NCI-H1105 treated with DMSO at 0.1 percent for 48 hours (cell line): ENCODE data around the gene CDK11A.
"Not testable (repeated sequence)": the region's sequence is repeated elsewhere in the genome, so short reads cannot be mapped to it uniquely, and the experiment has no call there.

Source experiments
- DNase-seq: peaks from one replicate; lab custom pipeline; 2025; lab: John Stamatoyannopoulos, UW

The CDK11A gene

GRCh38 chr1:1721201-1721600, 3.0 kb downstream of the CDK11A start:
- no peak for DNase-seq

- not testable (repeated sequence) for DNase-seq
Observed at GRCh38 chr1:1715109-1715883, 8.9 kb downstream of the CDK11A start.

GRCh38 chr1:1707897-1708296, 16.3 kb downstream of the CDK11A start:
- not testable (repeated sequence) for DNase-seq

- DNase-seq, result not testable (repeated sequence)
Observed at GRCh38 chr1:1707241-1707640, 16.9 kb downstream of the CDK11A start.

GRCh38 chr1:1705623-1706022, 18.5 kb downstream of the CDK11A start:
- DNase-seq, result not testable (repeated sequence)

- not testable (repeated sequence) for DNase-seq
Observed at GRCh38 chr1:1704284-1704957, 19.7 kb downstream of the CDK11A start.

GRCh38 chr1:1703796-1704195, 20.4 kb downstream of the CDK11A start:
- DNase-seq, result no peak

GRCh38 chr1:1702506-1702905, 21.7 kb downstream of the CDK11A start:
- DNase-seq, result not testable (repeated sequence)

- not testable (repeated sequence) for DNase-seq
Observed at GRCh38 chr1:1700557-1700956, 23.6 kb downstream of the CDK11A start.

GRCh38 chr1:1700067-1700466, 24.1 kb downstream of the CDK11A start:
- not testable (repeated sequence) for DNase-seq

GRCh38 chr1:1699061-1699460, 25.1 kb downstream of the CDK11A start:
- not testable (repeated sequence) for DNase-seq

- DNase-seq, result not testable (repeated sequence)
Observed at GRCh38 chr1:1697358-1698183, 26.6 kb downstream of the CDK11A start.

GRCh38 chr1:1696431-1697357, 27.5 kb downstream of the CDK11A start:
- DNase-seq, result not testable (repeated sequence)

GRCh38 chr1:1692714-1693647, 31.2 kb downstream of the CDK11A start, which contains the start of gene SLC35E2B:
Gene SLC35E2B (minus strand): TSS chr1:1692795. CDS start chr1:1676699, 16,096 bp downstream.
- DNase-seq, result peak; percentile 80

GRCh38 chr1:1692324-1692713, 31.8 kb downstream of the CDK11A start:
- peak; percentile 59 for DNase-seq

- DNase-seq, result not testable (repeated sequence)
Observed at GRCh38 chr1:1691443-1691842, 32.7 kb downstream of the CDK11A start.

- not testable (repeated sequence) for DNase-seq
Observed at GRCh38 chr1:1689526-1689925, 34.6 kb downstream of the CDK11A start.

- no peak for DNase-seq
Observed at GRCh38 chr1:1687846-1688245, 36.3 kb downstream of the CDK11A start.

- no peak for DNase-seq
Observed at GRCh38 chr1:1684031-1684681, 40.0 kb downstream of the CDK11A start.
